Prostate gland (tissue), 2 donors: ENCODE data around the gene POLE.

ENCODE experiments used
- CTCF ChIP-seq, 4 experiments: fragments of 200-600 bp in 2 of 4; fragments of 450-650 bp in 2 of 4; sonication (generic) in 2 of 4; IDR thresholded peaks; 1 replicate in 3 of 4; 2 replicates in 1 of 4; pipeline ENCODE4 v1.5.1; 2016 to 2019; ENCODE audit warnings: antibody characterized with exemption in 4 of 4, mild to moderate bottlenecking in 2 of 4, moderate library complexity in 2 of 4
- POLR2A ChIP-seq: fragments of 450-650 bp; IDR thresholded peaks from one replicate; pipeline ENCODE4 v1.6.1; 2016; ENCODE audit warnings: antibody characterized with exemption, mild to moderate bottlenecking
- POLR2AphosphoS5 ChIP-seq: sonication (generic); formaldehyde crosslinking; IDR thresholded peaks from one replicate; pipeline ENCODE4 v1.6.1; 2017; ENCODE audit warnings: antibody characterized with exemption

GRCh38 chr12:132630672-132631071 is 56.5 kb downstream of the POLE start:
- TF ChIP-seq CTCF (IDR thresholded peaks at IDR 0.05) (no peak), POLR2AphosphoS5 (no peak), POLR2A (no peak)
